GM10266 (cell line): Measurements from ENCODE around the gene C19orf38.
A peak's percentile ranks its signal among the peaks of the same experiment; 100 is the strongest.
"Not testable (repeated sequence)": the region's sequence is repeated elsewhere in the genome, so short reads cannot be mapped to it uniquely, and the experiment has no call there.

Experiments used
- DNase-seq: peaks from one replicate; pipeline ENCODE4 v3.0.0; 2012; ENCODE audit errors: extremely low spot score
- TF ChIP-seq, protein P1 (sequence below): IDR thresholded peaks from 2 replicates; pipeline ENCODE4 v1.5.1; 2012; ENCODE audit warnings: mild to moderate bottlenecking, low read depth; ENCODE audit not compliant: control insufficient read depth, insufficient read depth; ENCODE audit errors: missing control alignments

C19orf38 gene

DNA sequence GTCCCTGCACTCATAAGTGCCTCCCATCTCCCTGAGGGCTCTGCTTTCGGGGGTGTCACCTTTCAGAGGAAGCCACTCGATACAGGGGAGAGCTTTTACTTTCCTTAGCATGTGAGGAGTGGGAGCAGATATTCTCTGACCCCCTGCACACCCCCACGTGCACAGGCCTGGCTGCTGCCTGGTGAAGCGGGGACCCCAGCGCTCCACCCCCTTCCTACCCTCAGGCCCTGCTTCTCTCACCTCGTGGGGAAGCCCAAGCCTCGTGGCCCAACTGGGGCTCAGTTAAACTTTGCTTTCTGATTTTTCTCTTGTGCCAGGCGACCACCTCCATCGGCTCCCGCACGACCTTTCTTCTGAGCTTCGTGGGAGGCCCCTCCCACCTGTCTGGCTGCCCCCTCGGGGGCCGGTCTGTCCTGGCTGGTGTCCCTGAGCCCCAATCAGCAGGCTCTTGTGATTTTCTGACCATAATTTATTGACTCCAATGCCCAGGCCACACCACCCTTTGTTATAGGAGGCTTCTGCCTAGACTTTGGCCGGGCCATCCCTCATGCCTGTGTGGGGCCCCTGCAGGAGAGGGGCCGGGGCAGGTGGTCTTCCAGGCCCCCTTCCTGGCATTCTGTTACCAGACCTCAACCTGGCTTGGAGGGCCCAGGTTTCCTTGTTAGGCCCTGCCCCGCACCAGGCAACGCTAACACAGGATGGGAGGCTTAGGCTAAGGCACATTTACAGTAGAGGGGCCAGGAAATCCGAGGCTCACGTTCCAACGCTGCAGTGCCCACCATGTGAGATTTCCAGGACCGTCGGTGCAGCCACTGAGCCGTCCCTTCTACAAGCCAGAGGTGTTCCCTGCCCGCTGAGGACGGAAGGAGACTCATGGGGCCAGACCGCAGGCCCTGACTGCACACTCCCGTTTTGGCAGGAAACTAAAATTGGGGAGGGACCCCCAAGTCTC, 16.0 kb upstream of the C19orf38 start:
- DNase-seq = no peak
- TF ChIP-seq, protein P1, sequence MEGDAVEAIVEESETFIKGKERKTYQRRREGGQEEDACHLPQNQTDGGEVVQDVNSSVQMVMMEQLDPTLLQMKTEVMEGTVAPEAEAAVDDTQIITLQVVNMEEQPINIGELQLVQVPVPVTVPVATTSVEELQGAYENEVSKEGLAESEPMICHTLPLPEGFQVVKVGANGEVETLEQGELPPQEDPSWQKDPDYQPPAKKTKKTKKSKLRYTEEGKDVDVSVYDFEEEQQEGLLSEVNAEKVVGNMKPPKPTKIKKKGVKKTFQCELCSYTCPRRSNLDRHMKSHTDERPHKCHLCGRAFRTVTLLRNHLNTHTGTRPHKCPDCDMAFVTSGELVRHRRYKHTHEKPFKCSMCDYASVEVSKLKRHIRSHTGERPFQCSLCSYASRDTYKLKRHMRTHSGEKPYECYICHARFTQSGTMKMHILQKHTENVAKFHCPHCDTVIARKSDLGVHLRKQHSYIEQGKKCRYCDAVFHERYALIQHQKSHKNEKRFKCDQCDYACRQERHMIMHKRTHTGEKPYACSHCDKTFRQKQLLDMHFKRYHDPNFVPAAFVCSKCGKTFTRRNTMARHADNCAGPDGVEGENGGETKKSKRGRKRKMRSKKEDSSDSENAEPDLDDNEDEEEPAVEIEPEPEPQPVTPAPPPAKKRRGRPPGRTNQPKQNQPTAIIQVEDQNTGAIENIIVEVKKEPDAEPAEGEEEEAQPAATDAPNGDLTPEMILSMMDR = no peak

DNA sequence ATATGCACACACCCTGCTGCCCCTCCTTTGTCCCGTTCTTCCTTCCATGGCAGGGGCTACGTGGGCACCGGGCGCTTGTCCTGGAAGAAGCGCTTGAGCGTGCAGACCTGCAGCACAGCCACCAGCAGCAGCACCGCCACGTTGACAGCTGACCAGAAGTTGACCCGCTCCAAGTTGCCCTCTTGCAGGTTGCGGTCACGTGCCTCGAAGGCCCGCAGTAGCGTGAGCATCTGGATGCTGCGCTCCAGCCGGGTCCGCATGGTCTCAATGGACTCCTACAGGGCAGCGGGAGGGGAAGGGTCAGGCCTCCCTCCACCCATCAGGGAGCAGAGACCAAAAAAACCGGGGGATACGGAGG, 15.3 kb upstream of the C19orf38 start:
- TF ChIP-seq, protein P1 = no peak
- no peak for DNase-seq

- no peak for DNase-seq
- TF ChIP-seq, protein P1 = no peak
Measured at GRCh38 chr19:10835089-10835753, 13.0 kb upstream of the C19orf38 start.

DNA sequence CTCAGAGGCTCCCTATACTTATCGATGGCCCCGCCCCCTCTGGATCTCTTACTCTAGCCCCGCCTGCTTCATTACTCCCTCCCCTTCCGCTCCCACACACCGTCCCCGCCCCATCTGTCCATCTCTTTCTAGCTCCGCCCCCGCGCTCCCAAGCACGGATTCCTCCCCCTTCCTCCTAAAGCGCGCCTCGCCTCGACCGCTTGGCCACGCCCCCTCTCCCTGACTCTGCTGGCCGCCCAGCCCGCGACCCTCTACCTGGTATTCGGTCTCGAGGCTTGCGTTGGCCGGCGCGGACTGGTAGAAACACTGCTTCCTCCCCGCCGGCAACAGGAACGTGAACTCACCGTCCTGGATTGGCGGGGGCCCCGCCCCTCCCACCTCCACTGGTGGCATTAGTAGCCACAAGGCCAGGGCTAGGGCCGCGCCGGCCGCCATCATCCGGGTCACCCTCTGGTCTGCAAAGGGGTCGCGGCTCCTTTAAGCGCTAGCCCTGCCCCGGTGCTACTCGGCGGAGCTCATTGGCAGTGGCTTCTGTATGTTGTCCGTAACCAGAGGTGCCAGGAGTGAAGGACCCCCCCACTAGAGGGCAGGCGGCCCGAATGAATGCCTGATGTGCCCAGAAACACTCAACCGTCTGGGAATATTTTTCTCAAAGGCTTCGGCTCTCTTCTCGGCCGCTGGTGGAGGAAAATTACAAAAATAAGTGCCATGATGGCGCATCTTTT, 12.3 kb upstream of the C19orf38 start, which contains the start of gene TMED1:
TMED1 (minus strand) TSS at position 459 of the 725 bp plus-strand sequence; CDS start at position 438, 21 bp downstream.
- peak; percentile 99 for DNase-seq
- TF ChIP-seq, protein P1 = peak; percentile 39

DNA sequence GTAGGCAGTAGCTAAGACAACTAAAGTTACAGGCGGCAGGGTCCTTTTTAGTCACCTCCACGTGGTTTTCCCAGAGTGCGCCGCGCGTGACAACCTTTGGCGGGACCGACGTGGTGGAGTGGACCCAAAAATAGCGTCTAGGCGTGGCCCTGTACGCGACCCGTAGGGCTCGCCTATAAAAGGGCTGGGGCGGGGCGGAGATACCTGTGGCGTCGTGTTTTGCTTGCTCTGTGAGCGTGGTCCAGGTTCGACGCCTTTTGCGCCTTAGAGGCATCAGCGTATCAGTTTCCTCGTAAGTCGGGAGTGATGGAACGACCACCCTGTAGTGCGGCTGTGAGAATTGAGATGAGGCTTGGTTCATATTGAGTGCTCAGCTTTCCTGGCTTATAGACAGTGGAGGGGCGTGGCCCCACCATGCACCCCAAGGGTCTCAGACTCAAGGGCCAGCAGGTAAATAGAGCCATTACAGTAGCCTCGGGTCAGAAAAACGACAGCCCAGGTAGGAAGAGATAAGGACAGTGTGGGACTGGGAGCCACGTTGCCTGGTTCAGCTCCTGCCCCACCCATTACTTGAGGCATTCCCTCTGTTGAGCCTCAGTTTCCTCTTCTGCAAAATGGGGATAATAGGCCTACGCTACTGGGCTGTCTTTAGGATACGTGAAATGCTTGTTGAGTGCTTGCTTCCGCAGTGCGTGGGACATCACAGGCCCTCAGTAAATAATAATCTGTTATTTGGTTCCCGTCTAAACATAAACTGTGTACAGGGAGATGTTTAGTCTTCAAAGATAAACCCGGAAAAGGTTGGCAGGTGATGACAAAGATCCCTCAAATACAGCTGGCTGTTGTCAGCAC, 11.5 kb upstream of the C19orf38 start:
- no peak for DNase-seq
- TF ChIP-seq, protein P1 = no peak

DNA sequence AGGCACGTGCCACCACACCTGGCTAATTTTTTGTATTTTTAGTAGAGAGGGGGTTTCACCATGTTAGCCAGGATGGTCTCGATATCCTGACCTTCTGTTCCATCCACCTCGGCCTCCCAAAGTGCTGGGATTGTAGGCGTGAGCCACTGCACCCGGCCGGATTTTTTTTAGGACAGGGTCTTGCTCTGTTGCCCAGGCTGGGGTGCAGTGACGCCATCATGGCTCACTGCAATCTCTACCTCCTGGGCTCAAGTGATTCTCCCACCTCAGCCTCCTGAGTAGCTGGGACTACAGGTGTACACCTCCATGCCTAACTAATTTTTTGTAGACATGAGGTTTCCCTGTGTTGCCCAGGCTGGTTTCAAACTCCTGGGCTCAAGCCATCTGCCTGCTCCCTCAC, 10.6 kb upstream of the C19orf38 start:
- DNase-seq = not testable (repeated sequence)

- TF ChIP-seq, protein P1 = no peak
- DNase-seq = no peak
Measured at GRCh38 chr19:10838377-10838776, 9.8 kb upstream of the C19orf38 start.
